ENCODE results near the gene ASAP3.

Gene ASAP3

GRCh38 chr1:23477359-23478144 lies 6.4 kb downstream of the ASAP3 start:
- no peak for DNase-seq

GRCh38 chr1:23475641-23476040 lies 8.3 kb downstream of the ASAP3 start:
- DNase-seq, result no peak

- no peak for DNase-seq
Measured at GRCh38 chr1:23475134-23475628, 8.8 kb downstream of the ASAP3 start.

- no peak for DNase-seq
Measured at GRCh38 chr1:23473037-23473800, 10.8 kb downstream of the ASAP3 start.

GRCh38 chr1:23472351-23473036 lies 11.5 kb downstream of the ASAP3 start:
- DNase-seq, result no peak

- DNase-seq, result no peak
Measured at GRCh38 chr1:23471473-23472075, 12.4 kb downstream of the ASAP3 start.

GRCh38 chr1:23470282-23471070 lies 13.5 kb downstream of the ASAP3 start:
- DNase-seq, result no peak

GRCh38 chr1:23469372-23469982 lies 14.5 kb downstream of the ASAP3 start:
- no peak for DNase-seq

GRCh38 chr1:23466423-23466989 lies 17.5 kb downstream of the ASAP3 start:
- DNase-seq, result no peak

- DNase-seq, result no peak
Measured at GRCh38 chr1:23463286-23463685, 20.7 kb downstream of the ASAP3 start.

- no peak for DNase-seq
Measured at GRCh38 chr1:23462766-23463165, 21.2 kb downstream of the ASAP3 start.

- DNase-seq, result no peak
Measured at GRCh38 chr1:23461050-23461449, 22.9 kb downstream of the ASAP3 start.

GRCh38 chr1:23460519-23460918 lies 23.5 kb downstream of the ASAP3 start:
- DNase-seq, result no peak

- no peak for DNase-seq
Measured at GRCh38 chr1:23459338-23459757, 24.6 kb downstream of the ASAP3 start.

GRCh38 chr1:23456226-23456625 lies 27.8 kb downstream of the ASAP3 start:
- DNase-seq, result no peak

GRCh38 chr1:23453455-23454000 lies 30.5 kb downstream of the ASAP3 start:
- no peak for DNase-seq

- peak; percentile 36 for DNase-seq
Measured at GRCh38 chr1:23452011-23452411, 32.0 kb downstream of the ASAP3 start.

GRCh38 chr1:23451441-23451840 lies 32.5 kb downstream of the ASAP3 start:
- no peak for DNase-seq

- no peak for DNase-seq
Measured at GRCh38 chr1:23450894-23451293, 33.1 kb downstream of the ASAP3 start.

- DNase-seq, result no peak
Measured at GRCh38 chr1:23449958-23450357, 34.0 kb downstream of the ASAP3 start.

- DNase-seq, result no peak
Measured at GRCh38 chr1:23449306-23449705, 34.7 kb downstream of the ASAP3 start.

Measured in T-helper 9 cell (primary cell).